HuH-7 (cell line): ENCODE measurements around the gene MAN2B2.
"Not testable (repeated sequence)": the region's sequence is repeated elsewhere in the genome, so short reads cannot be mapped to it uniquely, and the experiment has no call there.

Experiments
- DNase-seq: peaks from one replicate; pipeline ENCODE4 v3.0.0; 2011; ENCODE audit warnings: low spot score

MAN2B2 gene

DNA sequence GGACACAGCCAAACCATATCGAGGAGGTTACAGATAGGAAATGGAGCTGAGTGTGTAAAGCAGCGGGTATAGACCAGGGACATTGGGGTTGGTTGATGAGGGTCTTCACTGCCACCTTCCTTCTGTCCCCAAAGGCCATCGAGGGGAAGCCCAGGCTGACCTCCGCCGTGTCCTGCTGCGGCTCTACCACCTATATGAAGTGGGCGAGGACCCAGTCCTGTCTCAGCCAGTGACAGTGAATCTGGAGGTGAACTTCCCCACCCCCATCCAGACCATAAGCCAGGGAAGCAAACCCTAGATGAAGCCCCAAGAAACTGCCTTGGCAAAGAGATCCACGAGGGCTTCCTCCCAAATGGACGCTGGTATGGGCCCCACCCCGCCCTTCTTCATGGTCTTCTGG is 42.3 kb downstream of the MAN2B2 start:
- DNase-seq, result no peak

DNA sequence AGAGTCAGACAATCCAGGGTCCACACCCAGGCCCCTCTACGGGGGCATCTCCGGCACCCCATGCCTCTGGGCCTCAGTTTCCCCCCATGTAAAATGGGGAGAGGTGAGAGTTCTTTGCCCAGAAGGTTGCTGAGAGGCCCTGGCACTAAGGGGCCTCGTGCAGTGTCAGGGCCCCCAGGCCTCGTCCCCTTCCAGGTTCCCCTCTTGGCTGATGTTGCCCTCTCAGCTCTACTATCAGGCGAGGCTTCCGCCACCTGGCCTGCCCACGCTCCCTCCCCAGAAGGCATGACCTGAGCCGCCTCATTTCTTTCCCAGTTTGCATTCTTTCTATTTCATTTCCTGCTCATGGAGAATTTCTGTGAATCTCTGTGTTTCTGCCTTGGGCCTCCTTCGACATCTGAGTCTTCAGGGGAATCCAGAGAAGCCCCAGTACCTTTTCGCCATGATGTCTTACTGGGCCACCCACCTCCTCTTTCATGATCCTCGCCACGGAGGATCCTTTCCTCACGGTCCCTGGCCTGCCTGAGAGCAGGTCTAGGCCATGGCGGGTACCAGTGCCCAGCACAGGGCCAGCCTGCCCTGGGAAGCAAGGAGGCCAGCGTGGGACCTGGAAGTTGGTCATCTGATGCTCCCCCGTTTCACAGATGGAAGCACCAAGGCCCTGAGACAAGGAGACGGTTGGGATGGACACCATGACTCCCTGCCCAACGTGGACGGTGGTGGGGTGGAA is 43.6 kb downstream of the MAN2B2 start:
- DNase-seq, result no peak

DNA sequence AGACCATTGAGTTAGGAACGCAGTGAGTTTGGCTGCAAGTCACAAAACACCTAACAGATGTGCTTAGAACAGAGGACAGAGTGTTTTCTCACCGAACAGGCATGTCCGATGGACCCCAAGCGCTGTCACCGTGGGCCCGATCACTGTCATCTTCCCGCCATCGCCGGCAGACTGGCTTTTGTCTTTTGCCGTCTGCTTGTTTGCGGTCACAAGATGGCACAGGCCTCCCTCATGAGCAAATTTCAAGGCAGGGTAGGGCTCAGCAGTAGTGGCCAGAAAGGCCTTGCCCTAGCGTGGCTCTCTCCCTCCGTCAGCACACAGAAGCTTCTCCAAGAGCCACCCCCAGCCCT is 44.1 kb downstream of the MAN2B2 start:
- DNase-seq, result no peak

DNA sequence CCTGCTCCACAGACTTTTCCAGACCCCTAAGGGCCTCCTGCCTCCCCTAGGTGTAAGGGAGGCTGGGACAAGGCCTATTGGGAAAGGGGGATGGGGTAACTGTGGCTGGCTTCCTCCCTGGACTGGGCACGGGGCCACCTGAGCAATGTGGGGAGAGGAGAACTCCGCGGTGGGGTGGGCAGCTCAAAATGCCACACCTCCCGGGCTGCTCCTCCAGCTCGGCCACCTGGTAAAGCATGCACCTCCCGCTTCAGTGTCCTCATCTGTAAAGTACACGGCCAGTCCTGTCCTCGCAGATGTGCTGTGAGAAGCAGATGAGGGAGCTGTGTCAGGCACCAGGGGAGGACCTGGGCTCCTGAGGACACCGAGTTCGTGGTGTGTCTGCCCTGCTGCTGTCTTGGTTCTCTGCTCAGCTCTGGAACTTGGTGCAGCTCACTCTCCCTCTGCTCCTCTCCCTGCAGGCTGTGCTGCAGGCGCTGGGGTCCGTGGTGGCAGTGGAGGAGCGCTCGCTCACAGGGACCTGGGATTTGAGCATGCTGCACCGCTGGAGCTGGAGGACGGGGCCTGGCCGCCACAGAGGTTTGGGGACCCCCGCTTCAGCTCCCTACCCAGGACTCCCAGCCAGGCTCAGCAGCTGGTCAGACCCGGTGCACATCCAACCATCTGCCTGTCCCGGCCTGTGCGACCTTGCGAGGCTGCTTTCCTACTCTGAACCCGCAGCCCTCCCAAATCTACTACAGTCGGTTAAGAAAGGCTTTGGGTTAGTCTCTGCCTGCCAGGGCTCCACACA is 44.7 kb downstream of the MAN2B2 start:
- no peak for DNase-seq

DNA sequence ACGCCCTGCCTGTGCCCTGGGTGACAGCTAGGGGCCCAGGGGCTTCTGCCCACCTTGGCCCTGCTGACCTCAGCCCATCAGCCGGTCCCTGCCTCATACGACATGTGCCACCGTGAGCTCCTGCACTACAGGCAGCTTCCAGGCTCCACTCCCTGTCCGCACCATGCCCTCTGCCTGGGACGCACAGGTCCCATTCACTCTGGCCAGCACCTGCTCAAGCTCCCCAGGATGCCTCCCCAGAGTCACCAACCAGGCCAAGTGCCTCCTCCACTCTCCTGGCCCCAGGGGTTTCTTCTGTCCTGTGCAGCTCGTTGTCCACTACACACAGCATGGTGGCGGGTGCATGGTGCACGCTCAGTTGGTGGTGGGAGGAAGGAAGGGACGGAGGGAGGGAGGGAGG is 45.3 kb downstream of the MAN2B2 start:
- no peak for DNase-seq

DNA sequence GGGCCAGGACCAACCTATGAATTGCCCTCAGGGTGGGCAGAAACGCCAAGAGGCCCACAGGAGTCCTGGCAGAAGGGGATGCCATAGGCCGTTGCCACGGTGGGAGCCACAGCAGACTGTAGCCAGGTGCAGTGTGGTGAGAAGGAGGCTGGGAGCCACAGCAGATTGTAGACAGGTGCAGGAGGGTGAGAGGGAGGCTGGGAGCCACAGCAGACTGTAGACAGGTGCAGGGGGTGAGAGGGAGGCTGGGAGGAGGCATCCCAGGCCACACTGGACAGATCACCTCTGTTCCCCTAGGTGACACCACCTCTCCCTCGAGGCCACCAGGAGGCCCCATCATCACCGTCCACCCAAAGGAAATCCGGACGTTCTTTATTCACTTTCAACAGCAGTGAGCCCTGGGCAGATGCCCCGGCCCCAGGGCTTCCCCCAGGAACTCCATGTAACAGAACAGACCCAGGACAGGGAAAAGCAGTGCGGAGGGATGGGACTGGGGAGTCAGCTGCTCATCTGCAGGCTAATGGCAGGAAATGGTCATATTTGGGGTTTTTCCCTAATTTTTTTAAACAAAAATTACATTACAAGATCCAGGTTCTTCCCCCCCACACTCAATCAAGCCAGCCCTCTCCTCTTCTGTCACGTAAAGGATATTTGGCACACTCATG is 46.0 kb downstream of the MAN2B2 start:
- no peak for DNase-seq

DNA sequence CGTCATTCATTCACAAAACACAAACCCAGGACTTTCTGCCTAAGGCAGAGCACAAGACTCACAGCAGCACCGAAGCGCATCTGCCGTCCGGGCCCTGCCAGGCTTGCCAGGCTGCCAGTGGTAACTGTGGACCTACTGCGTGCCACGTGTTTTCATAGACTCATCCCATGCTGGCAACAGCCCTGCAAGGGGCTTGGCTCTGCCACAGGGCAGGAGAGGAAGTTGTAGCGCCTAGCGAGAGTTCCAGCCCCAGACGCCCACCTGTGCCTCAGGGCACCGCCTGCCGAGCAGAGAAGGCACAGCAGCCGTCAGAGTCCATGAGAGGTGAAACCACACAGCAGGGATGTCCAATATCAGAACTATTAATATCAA is 46.6 kb downstream of the MAN2B2 start:
- no peak for DNase-seq

DNA sequence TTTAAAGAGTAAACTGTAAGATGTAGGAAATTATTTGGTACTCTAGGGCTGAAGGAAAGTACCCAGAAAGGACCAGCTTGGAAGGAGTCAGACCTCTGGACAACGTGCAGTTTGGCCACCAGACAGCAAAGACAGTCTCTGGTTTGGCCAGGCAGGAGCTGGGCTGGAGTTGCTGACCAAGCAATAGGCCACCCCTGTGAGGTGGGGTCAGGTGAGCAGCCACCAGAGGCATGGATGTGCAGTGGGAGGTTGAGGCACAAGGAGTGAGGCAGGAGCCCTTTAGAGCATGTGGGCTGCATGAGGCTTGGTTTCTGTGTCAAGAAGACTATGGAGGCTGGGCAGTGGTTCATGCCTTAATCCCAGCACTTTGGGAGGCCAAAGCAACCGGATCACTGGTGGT is 47.8 kb downstream of the MAN2B2 start:
- no peak for DNase-seq

DNA sequence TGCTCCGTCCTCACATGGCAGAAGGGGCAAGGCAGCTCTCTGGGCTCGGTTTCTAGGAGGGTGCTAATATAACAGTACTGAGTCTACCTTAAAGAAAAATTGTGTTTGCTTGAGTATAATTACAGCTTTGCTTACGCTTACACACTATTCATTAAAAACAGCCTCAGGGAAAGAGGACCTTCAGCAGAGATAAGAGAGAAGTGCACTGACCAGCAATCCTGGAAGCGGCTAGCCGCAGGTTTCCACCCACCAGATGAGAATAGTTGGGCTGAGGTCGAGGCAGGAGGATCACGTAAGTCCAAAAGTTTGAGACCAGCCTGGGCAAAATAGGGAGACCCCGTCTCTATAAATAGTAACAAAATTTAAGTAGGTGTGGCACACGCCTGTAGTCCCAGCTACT is 50.3 kb downstream of the MAN2B2 start:
- no peak for DNase-seq

DNA sequence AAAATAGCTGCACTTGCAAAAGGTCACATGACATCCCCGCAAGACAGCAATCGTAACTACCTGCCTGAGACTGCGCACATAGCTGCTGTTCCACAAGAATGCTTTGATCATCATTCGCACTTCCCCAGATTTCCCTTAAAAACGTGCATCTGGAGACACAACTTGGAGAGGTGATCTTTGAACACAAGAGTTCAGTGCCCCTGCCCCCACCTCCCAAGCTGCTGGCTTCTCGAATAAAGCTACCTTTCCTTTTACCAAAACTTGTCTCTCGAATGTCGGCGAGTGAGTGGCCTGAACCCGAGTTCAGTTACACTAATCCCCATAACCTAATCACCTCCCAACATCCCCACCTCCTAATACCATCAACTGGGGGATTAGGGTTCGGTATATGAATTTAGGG is 51.1 kb downstream of the MAN2B2 start:
- DNase-seq, result no peak

DNA sequence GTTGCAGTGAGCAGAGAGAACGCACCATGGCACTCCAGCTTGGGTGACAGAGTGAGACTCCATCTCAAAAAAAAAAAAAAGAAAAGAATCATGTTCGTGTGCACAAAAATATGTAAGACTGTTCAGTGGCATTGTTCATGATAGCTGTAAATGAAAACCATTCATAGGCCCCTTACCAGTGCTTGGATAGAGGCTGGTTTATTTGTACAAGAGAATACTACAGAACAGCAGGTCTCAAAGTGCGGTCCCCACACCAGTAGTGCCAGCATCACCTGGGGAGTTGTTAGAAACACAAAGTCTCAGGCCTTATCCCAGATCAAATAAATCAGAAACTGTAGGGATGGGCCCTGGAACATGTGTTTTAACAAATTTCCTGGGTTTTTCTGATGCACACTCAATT is 52.8 kb downstream of the MAN2B2 start:
- DNase-seq, result no peak

DNA sequence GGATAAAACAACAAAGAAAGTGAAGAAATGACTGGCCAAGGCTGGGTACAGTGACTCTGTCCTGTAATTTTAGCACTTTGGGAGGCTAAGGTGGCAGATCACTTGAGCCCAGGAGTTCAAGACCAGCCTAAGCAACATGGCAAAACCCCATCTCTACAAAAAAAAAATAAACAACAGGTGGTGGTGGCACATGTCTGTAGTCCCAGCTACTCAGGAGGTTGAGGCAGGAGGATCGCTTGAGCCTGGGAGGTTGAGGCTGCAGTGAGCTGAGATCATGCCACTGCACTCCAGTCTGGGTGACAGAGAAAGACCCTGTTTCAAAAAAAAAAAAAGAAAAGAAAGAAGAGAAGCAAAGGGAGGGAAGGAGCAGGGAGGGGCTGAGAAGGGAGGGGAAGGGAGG is 53.5 kb downstream of the MAN2B2 start:
- not testable (repeated sequence) for DNase-seq

DNA sequence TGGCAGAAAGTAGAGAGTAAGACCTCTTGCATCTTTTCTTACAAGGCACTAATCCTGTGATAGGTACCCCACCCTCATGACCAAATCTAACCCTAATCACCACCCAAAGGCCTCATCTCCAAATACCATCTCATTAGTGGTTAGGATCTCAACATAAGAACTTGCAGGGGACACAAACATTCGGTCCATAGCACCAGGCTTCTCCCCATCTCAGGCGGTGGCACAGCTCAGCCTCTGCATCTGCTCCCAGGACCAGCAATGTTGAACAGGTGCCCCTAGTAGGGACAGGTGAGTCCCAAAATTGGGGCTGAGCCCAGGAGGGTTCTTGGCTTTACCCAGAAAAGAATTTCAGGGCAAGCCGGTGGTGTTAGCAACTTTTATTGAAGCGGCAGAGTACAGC is 57.1 kb downstream of the MAN2B2 start:
- no peak for DNase-seq

DNA sequence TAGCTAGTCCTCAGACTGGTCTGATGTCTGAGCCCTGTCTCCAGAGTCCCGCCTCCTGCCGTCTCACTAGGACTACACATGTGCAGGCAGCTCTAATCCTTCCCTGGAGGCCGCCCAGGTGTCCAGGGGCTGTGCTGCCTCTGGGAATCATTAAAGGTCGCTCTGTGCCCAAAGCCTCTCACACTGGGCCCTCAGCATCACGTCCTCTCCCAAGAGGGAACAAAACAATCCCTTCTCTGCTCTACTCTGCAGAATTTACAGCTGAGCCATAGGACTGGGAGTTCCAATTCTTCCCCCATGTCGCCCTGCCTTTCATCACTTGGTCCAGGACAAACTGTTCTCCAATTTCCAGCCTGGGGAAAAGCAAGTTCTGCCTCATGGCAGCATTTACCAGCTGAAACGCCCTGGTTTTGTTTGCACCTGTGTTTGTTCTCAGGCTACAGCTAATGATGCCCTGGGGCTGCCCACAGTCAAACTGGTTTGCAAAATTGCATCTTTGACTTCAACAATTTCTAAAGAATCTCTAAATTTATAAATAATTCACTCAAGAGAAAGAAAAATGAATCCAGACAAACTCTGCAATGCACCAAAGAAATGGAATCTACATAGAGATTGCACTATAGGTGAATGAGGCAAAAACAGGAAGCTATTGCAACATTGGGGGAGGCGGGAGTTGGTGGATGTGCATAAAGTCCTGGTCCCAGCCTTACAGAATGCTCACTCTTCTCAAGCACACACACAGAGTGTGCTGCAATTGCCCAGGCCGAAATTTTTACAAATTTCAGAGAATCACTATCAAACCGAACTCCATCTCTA is 58.3 kb downstream of the MAN2B2 start:
- peak; percentile 65 for DNase-seq

DNA sequence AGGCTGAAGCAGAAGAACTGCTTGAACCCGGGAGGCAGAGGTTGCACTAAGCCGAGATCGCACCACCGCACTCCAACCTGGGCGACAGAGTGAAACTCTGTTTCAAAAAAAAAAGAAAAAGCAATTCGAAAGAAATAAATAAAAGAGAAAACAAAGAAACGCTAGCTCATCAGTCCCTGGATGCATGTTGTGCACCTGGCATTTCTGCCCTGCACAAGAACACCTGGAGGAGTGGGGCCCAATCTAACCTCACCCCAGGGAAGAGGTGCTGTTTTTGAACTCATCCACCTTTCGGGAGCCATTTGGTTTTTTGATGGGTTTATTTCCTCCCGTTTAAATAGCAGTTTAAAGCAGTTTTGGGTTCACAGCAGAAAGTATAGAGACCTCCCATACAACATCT is 59.8 kb downstream of the MAN2B2 start:
- DNase-seq, result no peak

DNA sequence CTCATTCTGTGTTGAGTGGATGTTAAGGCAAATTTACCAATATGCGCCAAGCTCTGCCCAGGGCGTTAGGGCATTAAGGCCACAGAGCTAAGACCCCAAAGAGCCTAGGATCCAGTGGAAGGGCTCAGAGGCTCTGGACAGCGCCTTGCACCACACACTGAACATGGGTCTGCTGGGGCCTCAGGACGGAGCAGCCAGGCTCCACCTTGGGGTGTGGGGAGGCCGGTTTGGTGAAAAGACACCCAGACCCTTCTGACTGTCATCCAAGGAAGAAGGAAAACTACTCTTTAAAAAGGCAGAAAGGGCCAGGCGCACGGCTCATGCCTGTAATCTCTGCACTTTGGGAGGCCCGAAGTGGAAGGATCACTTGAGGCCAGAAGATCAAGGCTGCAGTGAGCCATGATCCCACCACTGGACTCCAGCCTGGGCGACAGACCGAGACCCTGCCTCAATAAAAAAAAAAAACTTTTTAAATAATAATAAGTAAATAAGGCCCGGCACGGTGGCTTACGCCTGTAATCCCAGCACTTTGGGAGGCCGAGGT is 64.2 kb downstream of the MAN2B2 start:
- DNase-seq, result no peak

DNA sequence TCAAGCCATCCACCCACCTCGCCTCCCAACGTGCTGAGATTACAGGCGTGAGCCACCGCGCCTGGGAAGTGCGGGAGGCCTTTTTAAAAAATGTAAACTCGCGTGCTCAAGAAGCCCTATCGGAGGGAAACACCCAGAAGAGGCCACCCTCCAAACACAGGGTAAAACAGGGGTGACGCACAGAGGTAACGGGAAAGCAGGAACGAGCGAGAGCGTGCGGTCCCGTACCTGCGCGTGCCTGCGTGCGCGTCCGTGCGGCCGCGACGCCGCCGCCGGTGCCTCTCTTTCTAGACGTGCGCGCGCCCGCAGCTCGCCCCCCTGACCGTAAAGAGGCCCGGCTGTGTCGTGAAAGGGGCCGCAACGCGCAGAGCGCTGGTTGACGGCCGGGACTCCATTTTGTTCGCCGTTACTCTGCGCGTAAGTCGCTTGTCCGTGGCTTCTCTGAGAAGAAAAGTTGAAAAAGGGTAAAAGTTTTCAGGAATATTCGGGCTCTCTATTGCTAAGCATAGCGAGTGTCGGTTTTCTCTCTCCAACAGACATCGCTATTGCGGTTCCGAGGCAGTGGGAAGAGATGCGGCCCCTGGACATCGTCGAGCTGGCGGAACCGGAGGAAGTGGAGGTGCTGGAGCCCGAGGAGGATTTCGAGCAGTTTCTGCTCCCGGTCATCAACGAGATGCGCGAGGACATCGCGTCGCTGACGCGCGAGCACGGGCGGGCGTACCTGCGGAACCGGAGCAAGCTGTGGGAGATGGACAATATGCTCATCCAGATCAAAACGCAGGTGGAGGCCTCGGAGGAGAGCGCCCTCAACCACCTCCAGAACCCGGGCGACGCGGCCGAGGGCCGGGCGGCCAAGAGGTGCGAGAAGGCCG is 65.5 kb downstream of the MAN2B2 start, which contains the start of gene MRFAP1:
Gene MRFAP1 (plus strand): TSS at position 394 of the 872 bp plus-strand sequence. CDS start 178 bp downstream, at position 572.
- DNase-seq, result peak; percentile 88

DNA sequence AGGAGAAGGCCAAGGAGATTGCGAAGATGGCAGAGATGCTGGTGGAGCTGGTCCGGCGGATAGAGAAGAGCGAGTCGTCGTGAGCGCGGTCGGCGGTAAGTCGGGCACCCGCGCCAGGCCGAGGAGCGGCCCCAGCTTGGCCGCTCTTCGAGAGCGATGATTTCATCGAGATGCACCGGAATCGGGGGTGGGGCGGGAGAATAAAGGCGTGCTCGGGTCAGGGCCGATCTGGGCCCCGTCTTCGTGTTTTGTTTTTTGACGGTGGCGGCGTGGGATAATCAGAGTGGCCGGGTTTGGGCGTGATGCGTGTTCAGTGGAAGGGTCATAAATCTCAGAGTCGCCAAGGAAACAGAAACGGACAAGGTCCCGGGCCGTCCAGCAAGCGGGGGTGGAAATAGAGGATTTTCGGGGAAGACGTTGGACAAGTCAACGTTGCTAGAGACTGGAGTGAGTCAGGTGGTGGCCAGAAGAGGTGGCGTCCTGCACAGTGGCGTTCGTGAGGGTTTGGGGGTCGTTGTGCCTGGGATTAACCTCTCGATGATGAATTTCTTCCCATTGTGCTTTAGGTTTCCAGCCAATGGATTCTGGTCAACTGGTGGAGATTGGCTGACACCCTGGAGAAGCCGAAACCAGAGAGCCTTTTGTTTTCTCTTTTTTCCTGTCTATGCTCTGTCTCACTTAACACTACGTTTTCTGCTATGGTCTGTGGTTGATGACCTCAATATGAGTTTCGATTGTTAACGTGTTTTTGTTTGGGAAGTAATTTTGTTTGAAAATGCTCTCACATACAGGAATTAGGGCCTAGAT is 66.4 kb downstream of the MAN2B2 start:
- no peak for DNase-seq

DNA sequence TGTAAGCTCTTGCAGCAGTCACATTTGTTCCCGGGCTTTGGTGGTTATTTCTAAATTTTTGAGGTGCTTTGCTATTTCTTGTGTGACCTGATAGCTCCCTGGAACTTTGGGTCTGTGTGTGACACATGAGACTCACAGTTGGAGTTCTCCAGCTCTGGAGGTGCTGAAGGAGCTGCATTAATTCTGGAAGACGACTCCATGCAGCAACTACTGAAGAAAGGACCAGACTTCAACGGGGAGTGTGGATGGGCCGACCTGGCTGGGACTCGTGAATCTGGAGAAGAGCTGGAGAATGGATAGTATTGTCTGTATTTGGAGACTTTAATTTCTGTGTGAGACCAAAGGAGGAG is 67.0 kb downstream of the MAN2B2 start:
- DNase-seq, result no peak

DNA sequence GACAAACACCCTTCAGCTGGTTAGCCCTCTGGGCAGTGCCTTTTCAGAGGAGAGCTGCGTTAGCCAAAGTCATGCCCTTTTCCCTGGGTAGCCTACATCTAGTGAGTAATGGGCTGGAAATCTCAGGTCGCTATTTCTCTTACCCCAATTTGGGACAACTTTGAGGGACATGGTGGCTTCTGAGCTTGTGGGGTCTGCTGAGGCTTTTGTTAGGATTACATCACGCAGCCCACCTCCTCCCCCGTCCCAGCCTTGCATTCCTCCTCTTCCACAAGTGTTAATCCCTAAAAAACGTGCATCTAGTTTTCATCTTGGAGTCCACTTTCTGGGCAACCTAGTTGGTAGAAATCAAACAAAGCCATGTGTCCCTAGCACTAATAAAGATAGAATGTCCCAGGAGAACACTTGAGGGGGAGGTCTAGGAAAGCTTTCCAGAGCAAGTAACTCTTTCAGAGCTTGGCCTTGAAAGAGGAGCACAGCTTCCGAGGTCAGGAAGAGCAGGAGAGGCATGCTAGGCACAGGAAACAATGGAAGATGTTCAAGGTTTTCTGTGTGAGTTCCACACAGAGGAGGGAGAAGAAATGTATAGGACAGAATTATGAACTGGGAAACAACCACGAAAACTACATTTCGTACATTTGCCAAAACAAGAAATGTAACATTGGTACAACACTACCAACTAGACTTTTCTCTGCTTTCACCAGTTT is 68.3 kb downstream of the MAN2B2 start:
- DNase-seq, result no peak
